A673 (cell line): Measurements from ENCODE around the gene IDE. TPM values are rescaled to one million over a fixed set of nuclear protein-coding genes. Genes with fewer than 3 reads are reported as not detected.
A peak's percentile ranks its signal among the peaks of the same experiment; 100 is the strongest.

Experiments
- BruUV-seq: library from RNA; stranded (reverse); fragments of 400-500 nt; replicated peaks from 2 replicates; lab custom pipeline; 2021; lab: Mats Ljungman, UMichigan
- CTCF ChIA-PET: fragments of 300-600 bp; sonication (Branson Sonifier 250); formaldehyde crosslinking; loops from one replicate; lab custom pipeline; 2022; ENCODE audit warnings: antibody characterized with exemption; lab: Charles Lee
- POLR2A ChIA-PET: fragments of 300-600 bp; sonication (Branson Sonifier 250); formaldehyde crosslinking; loops from one replicate; lab custom pipeline; 2022; ENCODE audit warnings: antibody characterized with exemption; ENCODE audit not compliant: low non-redundant PET; lab: Charles Lee
- DNase-seq: peaks from one replicate; pipeline ENCODE4 v3.0.0-alpha.2; 2015; ENCODE audit warnings: low spot score
- H3K27ac ChIP-seq: fragments of 200-600 bp; sonication (generic); 2 replicates; pipeline ENCODE4 v1.5.1; 2016; ENCODE audit warnings: mixed run types, low read depth, mild to moderate bottlenecking, mixed read lengths, antibody characterized with exemption, low read length; ENCODE audit not compliant: poor library complexity, severe bottlenecking
- H3K27me3 ChIP-seq: fragments of 200-600 bp; sonication (generic); replicated peaks from 2 replicates; pipeline ENCODE4 v1.6.1; 2017; ENCODE audit warnings: mixed run types, low read depth, mild to moderate bottlenecking, mixed read lengths, antibody characterized with exemption, low read length; ENCODE audit not compliant: insufficient read depth, poor library complexity
- H3K36me3 ChIP-seq: fragments of 200-600 bp; sonication (generic); 2 replicates; pipeline ENCODE4 v1.6.1; 2016; ENCODE audit warnings: mixed run types, mild to moderate bottlenecking, mixed read lengths, antibody characterized with exemption, low read length; ENCODE audit not compliant: insufficient read depth, poor library complexity, severe bottlenecking
- H3K4me1 ChIP-seq: fragments of 200-600 bp; sonication (generic); 2 replicates; pipeline ENCODE4 v1.6.1; 2017; ENCODE audit warnings: mixed run types, mild to moderate bottlenecking, mixed read lengths, antibody characterized with exemption, low read length; ENCODE audit not compliant: insufficient read depth, poor library complexity, severe bottlenecking
- H3K4me3 ChIP-seq: fragments of 200-600 bp; sonication (generic); 2 replicates; pipeline ENCODE4 v1.5.1; 2016; ENCODE audit warnings: low read depth, mixed run types, mild to moderate bottlenecking, mixed read lengths, low read length; ENCODE audit not compliant: poor library complexity, severe bottlenecking
- H3K9me3 ChIP-seq: fragments of 200-600 bp; sonication (generic); 2 replicates; pipeline ENCODE4 v1.6.1; 2016; ENCODE audit warnings: mixed run types, low read depth, mild to moderate bottlenecking, mixed read lengths, antibody characterized with exemption, low read length; ENCODE audit not compliant: poor library complexity, severe bottlenecking
- CTCF ChIP-seq: fragments of 300-800, 200-600 bp; sonication (generic); conservative IDR thresholded peaks from 2 replicates; pipeline ENCODE4 v1.5.1; 2017; ENCODE audit warnings: low read depth, mild to moderate bottlenecking, antibody characterized with exemption, low read length, moderate library complexity, mixed read lengths
- EZH2 ChIP-seq: fragments of 200-600 bp; sonication (generic); IDR thresholded peaks from 2 replicates; pipeline ENCODE4 v1.6.1; 2017; ENCODE audit warnings: borderline replicate concordance, low read depth, mild to moderate bottlenecking, mixed read lengths, antibody characterized with exemption, low read length; ENCODE audit not compliant: poor library complexity, severe bottlenecking
- intact Hi-C: fragments of 100-400 bp; cut with micrococcal nuclease; formaldehyde crosslinking; loops from one replicate; pipeline ENCODE4 v1.10.0; 2022; ENCODE audit not compliant: unreplicated experiment
- total RNA-seq: library from RNA; stranded (reverse); gene quantifications from 2 replicates; pipeline ENCODE4 v1.2.3, GENCODE V29; 2021

IDE gene
- total RNA-seq, 1 experiment from 2014 or later = 87.8 TPM

GRCh38 chr10:92505044-92505443 is 68.8 kb downstream of the IDE start:
- no peaks in the 10 kb centered on the region for H3K27me3 ChIP-seq
- no peaks in the 10 kb centered on the region for H3K9me3 ChIP-seq
- BruUV-seq = no TSS peak
- H3K4me1 ChIP-seq = peaks cover 24% of the 10 kb centered on the region
- POLR2A ChIA-PET = no interaction called here
- DNase-seq = no peak
- intact Hi-C loops = no loop called here
- H3K27ac ChIP-seq = peak overlapping the region; percentile 63
- TF ChIP-seq CTCF (no peak), EZH2 (no peak)
- CTCF ChIA-PET = no interaction called here
- H3K36me3 ChIP-seq = peaks cover 30% of the 10 kb centered on the region
- H3K4me3 ChIP-seq = no peak overlapping the region

- Histone ChIP-seq H3K36me3 (peaks cover 15% of the 10 kb centered on the region), H3K4me3 (no peak overlapping the region), H3K27me3 (no peaks in the 10 kb centered on the region), H3K9me3 (no peaks in the 10 kb centered on the region), H3K27ac (no peak overlapping the region), H3K4me1 (peaks cover 24% of the 10 kb centered on the region)
- intact Hi-C loops = no loop called here
- POLR2A ChIA-PET = no interaction called here
- CTCF ChIA-PET = no interaction called here
- no peak for TF ChIP-seq CTCF
- no peak for TF ChIP-seq EZH2
- DNase-seq = no peak
- no TSS peak for BruUV-seq
Observed at GRCh38 chr10:92502296-92502808, 71.5 kb downstream of the IDE start.

- intact Hi-C loops = no loop called here
- H3K27ac ChIP-seq = no peak overlapping the region
- H3K9me3 ChIP-seq = no peaks in the 10 kb centered on the region
- peaks cover 30% of the 10 kb centered on the region for H3K36me3 ChIP-seq
- no TSS peak for BruUV-seq
- no peaks in the 10 kb centered on the region for H3K4me1 ChIP-seq
- POLR2A ChIA-PET = no interaction called here
- TF ChIP-seq EZH2 = no peak
- no peak for TF ChIP-seq CTCF
- H3K4me3 ChIP-seq = no peak overlapping the region
- DNase-seq = no peak
- CTCF ChIA-PET = no interaction called here
- no peaks in the 10 kb centered on the region for H3K27me3 ChIP-seq
Observed at GRCh38 chr10:92493362-92493761, 80.5 kb downstream of the IDE start.
